ENCODE measurements around the gene SCIN. TPM values are rescaled to one million over a fixed set of nuclear protein-coding genes. Genes with fewer than 3 reads are reported as not detected.

SCIN gene
- total RNA-seq, 1 experiment from 2014 or later, result not detected

GRCh38 chr7:12596225-12596790 lies 25.8 kb downstream of the SCIN start:
- TF ChIP-seq CTCF (IDR thresholded peaks at IDR 0.05; ENCODE audit: unreplicated experiment), result no peak
- no TSS peak for BruUV-seq (replicated peaks)
- no peak for DNase-seq (ENCODE audit: unreplicated experiment)
- Mint-ChIP-seq H3K9me3 (ENCODE audit: unreplicated experiment) (peaks cover 7% of the 10 kb centered on the region), H3K4me3 (ENCODE audit: unreplicated experiment) (no peak overlapping the region), H3K36me3 (ENCODE audit: insufficient read depth, unreplicated experiment) (no peaks in the 10 kb centered on the region), H3K4me1 (ENCODE audit: insufficient read depth, unreplicated experiment) (peaks cover 7% of the 10 kb centered on the region), H3K27me3 (ENCODE audit: insufficient read depth, unreplicated experiment) (no peaks in the 10 kb centered on the region), H3K27ac (ENCODE audit: low read depth, unreplicated experiment) (no peak overlapping the region)
- intact Hi-C loops (cut with micrococcal nuclease), result no loop called here
- CTCF ChIA-PET, result interaction anchor here (1.6 to 2.1 kb wide), 2 partner anchors 28 to 71 kb away, joined by 5 to 6 read pairs; no protein-coding TSS in a partner anchor
- POLR2A ChIA-PET, result no interaction called here

- ChIA-PET POLR2A (no interaction called here), CTCF (interaction anchor here (0.6 kb wide), 1 partner anchor 45 kb away, joined by 3 read pairs; no protein-coding TSS in a partner anchor)
- intact Hi-C loops (cut with micrococcal nuclease), result no loop called here
- no peak overlapping the region for H3K4me3 Mint-ChIP-seq (ENCODE audit: unreplicated experiment)
- no peaks in the 10 kb centered on the region for H3K9me3 Mint-ChIP-seq (ENCODE audit: unreplicated experiment)
- H3K27me3 Mint-ChIP-seq (ENCODE audit: insufficient read depth, unreplicated experiment), result no peaks in the 10 kb centered on the region
- DNase-seq (ENCODE audit: unreplicated experiment), result no peak
- no peaks in the 10 kb centered on the region for H3K36me3 Mint-ChIP-seq (ENCODE audit: insufficient read depth, unreplicated experiment)
- H3K27ac Mint-ChIP-seq (ENCODE audit: low read depth, unreplicated experiment), result no peak overlapping the region
- no TSS peak for BruUV-seq (replicated peaks)
- no peaks in the 10 kb centered on the region for H3K4me1 Mint-ChIP-seq (ENCODE audit: insufficient read depth, unreplicated experiment)
- no peak for TF ChIP-seq CTCF (IDR thresholded peaks at IDR 0.05; ENCODE audit: unreplicated experiment)
Measured at GRCh38 chr7:12601302-12601869, 30.9 kb downstream of the SCIN start.

GRCh38 chr7:12607134-12607533 lies 36.6 kb downstream of the SCIN start:
- BruUV-seq (replicated peaks), result no TSS peak
- TF ChIP-seq CTCF (IDR thresholded peaks at IDR 0.05; ENCODE audit: unreplicated experiment), result no peak
- DNase-seq (ENCODE audit: unreplicated experiment), result no peak
- Mint-ChIP-seq H3K36me3 (ENCODE audit: insufficient read depth, unreplicated experiment) (no peaks in the 10 kb centered on the region), H3K4me3 (ENCODE audit: unreplicated experiment) (no peak overlapping the region), H3K27ac (ENCODE audit: low read depth, unreplicated experiment) (no peak overlapping the region), H3K27me3 (ENCODE audit: insufficient read depth, unreplicated experiment) (no peaks in the 10 kb centered on the region), H3K9me3 (ENCODE audit: unreplicated experiment) (no peaks in the 10 kb centered on the region), H3K4me1 (ENCODE audit: insufficient read depth, unreplicated experiment) (no peaks in the 10 kb centered on the region)
- ChIA-PET CTCF (interaction anchor here (0.5 to 1.0 kb wide), 3 partner anchors 12 to 44 kb away, joined by 3 read pairs; no protein-coding TSS in a partner anchor), POLR2A (interaction anchor here (1.4 kb wide), 1 partner anchor 28 kb away, joined by 5 read pairs; no protein-coding TSS in a partner anchor)
- intact Hi-C loops (cut with micrococcal nuclease), result no loop called here

- H3K4me1 Mint-ChIP-seq (ENCODE audit: insufficient read depth, unreplicated experiment), result no peaks in the 10 kb centered on the region
- no peaks in the 10 kb centered on the region for H3K36me3 Mint-ChIP-seq (ENCODE audit: insufficient read depth, unreplicated experiment)
- ChIA-PET POLR2A (no interaction called here), CTCF (interaction anchor here (0.6 to 2.1 kb wide), 4 partner anchors 10 to 97 kb away, joined by 3 to 10 read pairs (median 5); no protein-coding TSS in a partner anchor)
- intact Hi-C loops (cut with micrococcal nuclease), result no loop called here
- BruUV-seq (replicated peaks), result no TSS peak
- TF ChIP-seq CTCF (IDR thresholded peaks at IDR 0.05; ENCODE audit: unreplicated experiment), result no peak
- no peak overlapping the region for H3K27ac Mint-ChIP-seq (ENCODE audit: low read depth, unreplicated experiment)
- no peaks in the 10 kb centered on the region for H3K27me3 Mint-ChIP-seq (ENCODE audit: insufficient read depth, unreplicated experiment)
- DNase-seq (ENCODE audit: unreplicated experiment), result no peak
- H3K4me3 Mint-ChIP-seq (ENCODE audit: unreplicated experiment), result no peak overlapping the region
- no peaks in the 10 kb centered on the region for H3K9me3 Mint-ChIP-seq (ENCODE audit: unreplicated experiment)
Measured at GRCh38 chr7:12609561-12609960, 39.0 kb downstream of the SCIN start.

Measured in MCF 10A (cell line).